Activated CD8-positive, alpha-beta memory T cell treated with anti-CD3 and anti-CD28 coated beads for 48 hours (primary cell): ENCODE results near the gene CDH4.

Experiments
- DNase-seq, 3 experiments: peaks; one replicate each; pipeline ENCODE4 v3.0.0-alpha.2; 2020; ENCODE audit warnings: low read depth in 2 of 3, low spot score in 2 of 3

Gene CDH4

GRCh38 chr20:61281286-61281795 is 29.3 kb downstream of the CDH4 start:
- DNase-seq = no peak

- no peak for DNase-seq
These were observed 32.7 kb downstream of the CDH4 start for GRCh38 chr20:61284752-61285151.

GRCh38 chr20:61285152-61285645 is 33.1 kb downstream of the CDH4 start:
- DNase-seq = no peak

DNA sequence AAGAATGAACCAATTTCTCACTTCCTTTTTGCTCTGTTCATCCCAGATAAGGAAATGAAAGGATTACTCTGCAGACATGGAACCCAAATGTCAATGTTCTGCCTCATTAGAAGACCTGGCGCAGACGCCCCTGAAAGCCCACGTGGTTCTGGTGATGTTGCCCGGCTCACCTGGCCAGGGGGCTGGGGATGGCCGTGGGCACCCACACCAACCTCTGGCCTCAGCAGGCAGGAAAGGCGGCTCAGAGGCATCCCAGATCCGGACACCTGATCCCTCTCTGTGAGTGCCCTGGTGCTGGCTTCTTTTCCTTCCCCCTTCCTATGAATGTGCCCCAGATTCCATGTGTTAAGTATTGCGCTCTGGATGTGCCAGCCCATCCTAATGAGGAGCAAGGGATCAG is 33.6 kb downstream of the CDH4 start:
- DNase-seq = no peak

DNA sequence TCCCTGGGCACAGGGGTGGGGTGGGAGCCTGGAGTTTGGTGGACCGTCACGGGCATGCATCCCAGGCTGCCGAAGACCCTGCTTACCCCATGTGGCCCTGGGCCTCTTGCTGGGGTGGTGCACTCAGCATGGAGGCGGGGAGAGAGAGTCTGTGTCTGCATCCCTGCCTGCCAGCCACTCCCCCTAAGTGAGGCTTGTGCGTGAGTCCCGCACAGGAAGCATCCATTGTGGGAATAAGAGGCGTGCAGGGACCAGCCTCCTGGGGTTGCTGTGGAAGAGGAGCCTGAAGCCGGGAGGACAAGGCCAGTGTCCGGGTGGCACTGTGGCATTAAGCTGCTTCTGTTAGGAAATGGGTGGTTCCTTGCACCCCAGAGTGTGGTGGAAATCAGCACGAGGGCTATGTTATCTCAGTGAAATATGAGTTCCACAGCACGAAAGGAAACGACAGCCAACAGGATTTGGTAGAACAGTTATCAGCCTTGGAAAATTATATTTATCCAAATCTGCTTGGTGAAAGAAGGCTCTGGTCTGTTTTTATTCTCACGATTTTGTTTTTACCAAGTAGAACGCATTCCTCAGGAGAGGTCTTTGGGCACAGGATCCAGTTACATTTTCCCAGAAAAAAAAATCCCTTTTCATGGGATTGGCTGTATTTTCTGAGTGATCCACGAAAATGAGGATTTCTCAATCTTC is 35.7 kb downstream of the CDH4 start:
- no peak for DNase-seq

DNA sequence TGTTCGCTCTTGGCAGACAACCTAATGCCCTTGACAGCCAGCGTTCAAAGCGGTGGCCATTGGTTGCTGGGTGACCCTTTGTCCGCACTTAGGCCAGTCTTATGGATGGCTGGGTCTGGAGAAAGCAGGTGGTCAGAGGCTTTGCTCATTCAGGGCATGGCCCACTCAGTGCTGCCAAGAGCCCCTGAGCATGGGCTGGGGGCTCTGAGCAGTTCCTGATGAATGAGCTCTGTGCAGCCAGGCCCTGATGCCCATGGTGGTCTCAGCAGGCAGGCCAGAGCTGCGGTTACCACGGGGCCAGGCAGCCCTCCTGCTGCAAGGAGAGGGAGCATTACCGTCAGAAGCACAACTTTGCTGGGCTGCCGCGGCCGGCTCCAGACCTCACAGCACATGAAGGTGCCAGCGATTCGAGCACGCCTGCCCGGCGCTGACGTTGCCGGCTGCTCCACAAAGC is 36.3 kb downstream of the CDH4 start:
- no peak for DNase-seq

GRCh38 chr20:61289166-61289565 is 37.1 kb downstream of the CDH4 start:
- no peak for DNase-seq

GRCh38 chr20:61290721-61291120 is 38.7 kb downstream of the CDH4 start:
- no peak for DNase-seq

- no peak for DNase-seq
These were observed 39.2 kb downstream of the CDH4 start for GRCh38 chr20:61291166-61291829.

GRCh38 chr20:61292391-61292790 is 40.3 kb downstream of the CDH4 start:
- DNase-seq = no peak

GRCh38 chr20:61292821-61293612 is 41.0 kb downstream of the CDH4 start:
- DNase-seq = no peak

- DNase-seq = no peak
These were observed 41.9 kb downstream of the CDH4 start for GRCh38 chr20:61293951-61294350.

DNA sequence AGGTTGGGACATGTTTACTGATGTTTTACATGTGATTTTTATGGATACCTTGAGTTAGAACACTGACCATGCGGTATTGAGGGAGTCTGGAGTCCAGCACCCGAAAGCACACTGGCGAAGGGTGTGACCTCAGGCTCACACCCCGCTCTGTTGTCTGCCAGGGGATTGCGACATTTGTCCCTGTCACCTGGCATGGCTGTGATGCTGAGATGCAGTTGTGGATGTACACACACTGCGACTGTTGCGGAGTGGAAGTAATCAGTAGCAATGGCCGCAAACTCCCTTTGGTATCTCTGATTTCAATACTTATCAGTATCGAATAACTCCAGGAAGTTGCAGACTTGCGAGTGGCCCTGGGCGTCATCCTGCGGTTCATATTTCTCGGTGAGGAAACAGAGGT is 43.2 kb downstream of the CDH4 start:
- no peak for DNase-seq

- no peak for DNase-seq
These were observed 43.9 kb downstream of the CDH4 start for GRCh38 chr20:61295682-61296628.

GRCh38 chr20:61296629-61297019 is 44.6 kb downstream of the CDH4 start:
- DNase-seq = no peak

- DNase-seq = no peak
These were observed 45.4 kb downstream of the CDH4 start for GRCh38 chr20:61297491-61297890.

GRCh38 chr20:61297986-61298385 is 45.9 kb downstream of the CDH4 start:
- no peak for DNase-seq

DNA sequence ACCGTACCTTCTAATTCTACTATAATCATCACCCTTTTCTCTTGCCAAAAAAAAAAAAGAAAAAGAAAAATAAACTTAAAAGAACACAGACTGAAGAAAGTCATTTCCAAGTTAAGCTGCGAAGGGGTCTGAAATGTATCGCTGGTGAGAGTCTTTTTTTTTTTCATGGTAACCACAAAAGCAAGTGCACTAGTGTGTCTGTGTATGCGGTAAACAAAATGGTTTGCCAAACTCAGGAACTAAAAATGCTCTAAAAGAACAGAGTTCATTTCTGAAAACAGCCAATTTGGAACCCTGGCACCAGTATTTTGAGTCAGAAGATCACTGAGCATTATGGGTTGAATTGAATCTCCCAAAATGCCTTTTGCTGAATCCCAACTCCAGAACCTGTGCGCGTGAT is 46.6 kb downstream of the CDH4 start:
- DNase-seq = no peak

DNA sequence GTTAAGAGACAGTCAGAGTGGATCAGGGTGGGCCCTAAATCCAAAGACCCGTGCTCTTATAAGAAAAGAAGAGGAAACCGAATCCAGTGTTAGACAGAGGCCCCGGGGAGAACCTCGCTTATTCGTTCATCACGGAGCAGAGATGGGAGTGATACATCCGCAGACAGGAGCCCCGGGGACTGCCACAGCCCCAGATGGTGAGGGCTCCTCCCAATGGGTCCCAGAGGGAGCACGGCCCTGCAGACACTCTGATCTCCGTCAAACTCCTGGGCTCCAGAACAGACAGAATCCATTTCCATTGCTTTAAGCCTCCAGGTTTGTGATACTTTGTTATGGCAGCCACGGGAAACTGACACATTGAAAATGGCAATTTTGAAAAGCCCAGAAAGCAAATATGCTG is 47.0 kb downstream of the CDH4 start:
- no peak for DNase-seq

DNA sequence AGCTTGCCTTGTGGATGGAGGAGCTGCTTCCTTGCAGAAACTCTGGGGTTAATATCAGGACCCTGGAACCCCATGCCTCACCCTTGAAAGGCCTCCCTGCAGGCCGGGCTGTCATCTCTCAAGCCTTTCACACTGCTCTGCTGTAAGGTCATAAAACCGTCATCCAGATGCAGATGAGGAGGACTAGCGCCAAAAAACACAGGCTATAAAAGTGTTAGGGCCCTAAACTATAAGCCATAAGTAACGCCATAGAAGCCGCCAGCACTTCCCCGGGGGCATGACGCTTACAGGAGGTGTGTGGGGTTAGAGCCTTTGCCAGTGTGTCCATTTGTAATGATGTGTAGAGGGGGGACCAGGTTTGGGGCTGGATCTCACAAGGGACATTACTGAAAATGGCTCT is 47.6 kb downstream of the CDH4 start:
- no peak for DNase-seq

DNA sequence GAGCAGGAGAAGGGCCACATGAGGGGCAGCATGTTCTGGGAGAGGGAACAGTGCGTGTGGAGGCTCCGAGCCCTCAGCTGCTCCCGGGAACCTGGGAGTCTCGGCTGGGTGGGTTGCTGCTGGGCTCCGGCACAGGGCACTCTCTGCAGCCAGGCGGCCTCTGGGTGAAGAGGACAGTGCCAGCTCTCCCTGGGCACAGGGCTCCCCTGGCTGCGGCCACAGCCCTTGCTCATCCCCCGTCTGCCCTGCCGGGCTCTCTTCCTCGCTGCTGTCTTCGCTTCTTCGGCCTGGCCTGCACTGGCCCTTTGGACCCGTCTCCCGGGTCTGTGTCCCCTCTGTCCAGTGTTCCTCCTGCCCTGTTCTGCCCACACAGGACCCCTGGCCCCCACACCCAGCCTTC is 48.2 kb downstream of the CDH4 start:
- DNase-seq = no peak
